Middle frontal gyrus (tissue), 1 donor: ENCODE data around the gene AFP.
"Not testable (repeated sequence)": the region's sequence is repeated elsewhere in the genome, so short reads cannot be mapped to it uniquely, and the experiment has no call there.

ENCODE experiments used
- DNase-seq: peaks from one replicate; pipeline ENCODE4 v3.0.0-alpha.2; 2015; ENCODE audit warnings: low spot score; ENCODE audit errors: extremely low spot score

AFP gene

GRCh38 chr4:73435984-73436383 lies at the start of gene AFP:
TSS of gene AFP (plus strand) at chr4:73436221. CDS start at chr4:73436263, 42 bp downstream.
- no peak for DNase-seq

GRCh38 chr4:73387552-73387951 lies 48.5 kb upstream of the AFP start:
- no peak for DNase-seq

GRCh38 chr4:73388887-73389286 lies 47.1 kb upstream of the AFP start:
- DNase-seq = no peak

- not testable (repeated sequence) for DNase-seq
Measured at GRCh38 chr4:73389663-73390062, 46.4 kb upstream of the AFP start.

GRCh38 chr4:73391774-73392173 lies 44.2 kb upstream of the AFP start:
- DNase-seq = no peak

- no peak for DNase-seq
Measured at GRCh38 chr4:73392936-73393335, 43.1 kb upstream of the AFP start.

- no peak for DNase-seq
Measured at GRCh38 chr4:73396304-73396703, 39.7 kb upstream of the AFP start.

GRCh38 chr4:73396993-73397972 lies 38.7 kb upstream of the AFP start:
- no peak for DNase-seq

- no peak for DNase-seq
Measured at GRCh38 chr4:73401412-73401811, 34.6 kb upstream of the AFP start.

- no peak for DNase-seq
Measured at GRCh38 chr4:73404042-73404441, 32.0 kb upstream of the AFP start, which contains the start of gene ALB. TSS of gene ALB (plus strand) at chr4:73404287. CDS start at chr4:73404328, 41 bp downstream.

GRCh38 chr4:73404457-73404856 lies 31.6 kb upstream of the AFP start:
- DNase-seq = no peak

- no peak for DNase-seq
Measured at GRCh38 chr4:73405138-73405537, 30.9 kb upstream of the AFP start.

GRCh38 chr4:73406548-73406875 lies 29.5 kb upstream of the AFP start:
- DNase-seq = no peak

GRCh38 chr4:73407227-73407673 lies 28.8 kb upstream of the AFP start:
- DNase-seq = no peak

- DNase-seq = no peak
Measured at GRCh38 chr4:73408181-73408867, 27.7 kb upstream of the AFP start.

- DNase-seq = no peak
Measured at GRCh38 chr4:73409012-73409862, 26.8 kb upstream of the AFP start.

GRCh38 chr4:73409978-73410548 lies 26.0 kb upstream of the AFP start:
- DNase-seq = no peak

- DNase-seq = no peak
Measured at GRCh38 chr4:73410916-73411730, 24.9 kb upstream of the AFP start.

- no peak for DNase-seq
Measured at GRCh38 chr4:73411731-73412414, 24.1 kb upstream of the AFP start.

GRCh38 chr4:73413294-73413755 lies 22.7 kb upstream of the AFP start:
- DNase-seq = no peak
